Small intestine (tissue), 7 donors: Measurements from ENCODE around the gene LINC01488. TPM values are rescaled to one million over a fixed set of nuclear protein-coding genes. Genes with fewer than 3 reads are reported as not detected.

Source experiments
- DNase-seq, 2 donors: peaks; one replicate each; pipeline versions ENCODE4 v3.0.0 to v3.0.0-alpha.2; 2013
- FAIRE-seq: peaks from 2 replicates; lab custom pipeline; 2012; peaks lifted over from hg19 to GRCh38; lab: Jason Lieb, UNC
- H3K27ac ChIP-seq, 3 donors: one replicate each; pipeline ENCODE4 v1.5.1; 2013; ENCODE audit warnings: low read length in 2 of 3, mild to moderate bottlenecking in 2 of 3, control low read depth in 1 of 3, inconsistent platforms in 1 of 3, low read depth in 1 of 3, moderate library complexity in 1 of 3
- H3K27me3 ChIP-seq, 3 donors: one replicate each; pipeline ENCODE4 v1.6.1; 2013; ENCODE audit warnings: low read length in 3 of 3, inconsistent platforms in 1 of 3; ENCODE audit not compliant: control insufficient read depth in 3 of 3, insufficient read depth in 3 of 3
- H3K36me3 ChIP-seq, 3 donors: one replicate each; pipeline ENCODE4 v1.6.1; 2013; ENCODE audit warnings: low read length in 3 of 3, inconsistent platforms in 1 of 3, low read depth in 1 of 3, mild to moderate bottlenecking in 1 of 3, moderate library complexity in 1 of 3; ENCODE audit not compliant: control insufficient read depth in 3 of 3, insufficient read depth in 2 of 3
- H3K4me1 ChIP-seq, 3 donors: one replicate each; pipeline ENCODE4 v1.6.1; 2013; ENCODE audit warnings: low read length in 2 of 3, inconsistent platforms in 1 of 3, low read depth in 1 of 3, mild to moderate bottlenecking in 1 of 3, moderate library complexity in 1 of 3; ENCODE audit not compliant: control insufficient read depth in 3 of 3, insufficient read depth in 2 of 3
- H3K4me3 ChIP-seq, 3 donors: one replicate each; pipeline ENCODE4 v1.5.1; 2013; ENCODE audit warnings: low read length in 3 of 3, control low read depth in 1 of 3, inconsistent platforms in 1 of 3, low read depth in 1 of 3, mild to moderate bottlenecking in 1 of 3, moderate library complexity in 1 of 3
- H3K9me3 ChIP-seq, 2 donors: one replicate each; pipeline ENCODE4 v1.6.1; 2013; ENCODE audit warnings: low read depth in 1 of 2, low read length in 1 of 2; ENCODE audit not compliant: control insufficient read depth in 2 of 2, insufficient read depth in 1 of 2
- WGBS, 3 donors: extraction: QIAGEN DNeasy Blood & Tissue Kit; methylation state at CpG; one replicate each; pipeline ENCODE4 v1.1.7; 2013; 5-methylcytosine and 5-hydroxymethylcytosine counted together
- polyA plus RNA-seq, 4 donors: library from polyadenylated mRNA; stranded (reverse) in 3 of 4; unstranded in 1 of 4; fragments of 200-250 nt in 3 of 4; fragments of 120-200 nt in 1 of 4; gene quantifications; one replicate each; pipeline versions ENCODE4 v1.2.1 to v1.2.3, GENCODE V29; 2013
- donor health status: healthy with polysubstance abuse.
- donor health status: control.
- donor health status: control.
- donor health status: Bipolar disorder and iron deficiency.
- donor health status: healthy.

The LINC01488 gene
- polyA plus RNA-seq, 4 donors, result 0.03 TPM; not detected in 3

DNA sequence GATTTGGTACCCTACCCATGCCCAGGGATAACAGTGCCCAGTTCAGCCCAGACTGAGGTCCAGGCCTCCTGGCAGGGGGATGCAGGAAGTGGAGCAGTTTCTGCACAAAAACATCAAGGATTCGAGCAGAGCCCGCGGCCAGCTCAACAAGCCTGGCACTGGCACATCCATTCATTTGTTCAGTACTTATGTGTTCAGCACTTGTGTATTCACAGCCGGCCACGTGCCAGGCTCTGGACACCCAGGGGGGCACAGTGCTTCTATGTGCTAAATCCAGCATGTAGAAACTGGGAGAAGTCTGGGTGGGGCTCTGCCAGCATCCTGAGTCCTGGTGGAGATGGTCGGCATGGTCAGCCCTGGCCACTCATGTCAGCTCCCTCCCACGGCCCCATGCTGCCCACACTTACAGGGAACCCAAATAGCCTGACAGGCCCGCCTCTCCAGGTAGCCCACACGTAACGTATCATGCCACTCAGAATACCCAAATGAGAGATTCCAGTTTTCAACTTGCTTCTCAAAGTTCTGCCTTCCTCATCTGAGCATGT is 28.5 kb downstream of the LINC01488 start:
- Histone ChIP-seq H3K4me3 (no peak overlapping the region), H3K36me3 (no peaks in the 10 kb centered on the region), H3K27me3 (no peaks in the 10 kb centered on the region), H3K4me1 (peaks cover 0 to 6% (median 2%) of the 10 kb centered on the region in 3 donors), H3K27ac (no peak overlapping the region), H3K9me3 (peaks cover 0 to 16% of the 10 kb centered on the region in 2 donors)
- WGBS, 3 donors, result 91 to 94% (median 93%) methylated on average over 9 to 10 of the region's 10 CpGs
- DNase-seq, result no peak
- FAIRE-seq, result no peak

- no peak for DNase-seq
Measured at GRCh38 chr11:69510471-69511357, 29.3 kb downstream of the LINC01488 start.

GRCh38 chr11:69511358-69512055 is 30.0 kb downstream of the LINC01488 start:
- peaks cover 0 to 2% (median 0%) of the 10 kb centered on the region in 3 donors for H3K4me1 ChIP-seq
- H3K9me3 ChIP-seq, result peaks cover 0 to 12% of the 10 kb centered on the region in 2 donors
- H3K27ac ChIP-seq, result no peak overlapping the region
- H3K27me3 ChIP-seq, result no peaks in the 10 kb centered on the region
- no peak overlapping the region for H3K4me3 ChIP-seq
- WGBS, 3 donors, result 87 to 95% (median 94%) methylated on average over 21 of the region's 21 CpGs
- no peaks in the 10 kb centered on the region for H3K36me3 ChIP-seq
- no peak for DNase-seq
- no peak for FAIRE-seq

More at GRCh38 chr11:69510471-69511357, 29.3 kb downstream of the LINC01488 start:
- FAIRE-seq, result no peak
- Histone ChIP-seq H3K27ac (no peak overlapping the region), H3K4me1 (peaks cover 0 to 2% (median under 1%) of the 10 kb centered on the region in 3 donors), H3K9me3 (peaks cover 0 to 11% of the 10 kb centered on the region in 2 donors), H3K4me3 (no peak overlapping the region), H3K27me3 (no peaks in the 10 kb centered on the region), H3K36me3 (no peaks in the 10 kb centered on the region)
- WGBS, 3 donors, result 82 to 91% (median 89%) methylated on average over 14 of the region's 14 CpGs

- DNase-seq, result no peak
Measured at GRCh38 chr11:69512136-69512535, 30.7 kb downstream of the LINC01488 start.

GRCh38 chr11:69512790-69513189 is 31.3 kb downstream of the LINC01488 start:
- Histone ChIP-seq H3K4me1 (peaks cover 0 to 2% (median 0%) of the 10 kb centered on the region in 3 donors), H3K36me3 (no peaks in the 10 kb centered on the region), H3K27ac (no peak overlapping the region), H3K4me3 (no peak overlapping the region), H3K9me3 (peaks cover 0 to 14% of the 10 kb centered on the region in 2 donors), H3K27me3 (no peaks in the 10 kb centered on the region)
- 87 to 93% (median 87%) methylated on average over 16 of the region's 16 CpGs for WGBS, 3 donors
- FAIRE-seq, result no peak
- DNase-seq, result no peak

More at GRCh38 chr11:69512136-69512535, 30.7 kb downstream of the LINC01488 start:
- Histone ChIP-seq H3K4me3 (no peak overlapping the region), H3K9me3 (peaks cover 0 to 14% of the 10 kb centered on the region in 2 donors), H3K36me3 (no peaks in the 10 kb centered on the region), H3K4me1 (peaks cover 0 to 2% (median 0%) of the 10 kb centered on the region in 3 donors), H3K27ac (no peak overlapping the region), H3K27me3 (no peaks in the 10 kb centered on the region)
- FAIRE-seq, result no peak
- 91 to 95% (median 91%) methylated on average over 8 of the region's 8 CpGs for WGBS, 3 donors

DNA sequence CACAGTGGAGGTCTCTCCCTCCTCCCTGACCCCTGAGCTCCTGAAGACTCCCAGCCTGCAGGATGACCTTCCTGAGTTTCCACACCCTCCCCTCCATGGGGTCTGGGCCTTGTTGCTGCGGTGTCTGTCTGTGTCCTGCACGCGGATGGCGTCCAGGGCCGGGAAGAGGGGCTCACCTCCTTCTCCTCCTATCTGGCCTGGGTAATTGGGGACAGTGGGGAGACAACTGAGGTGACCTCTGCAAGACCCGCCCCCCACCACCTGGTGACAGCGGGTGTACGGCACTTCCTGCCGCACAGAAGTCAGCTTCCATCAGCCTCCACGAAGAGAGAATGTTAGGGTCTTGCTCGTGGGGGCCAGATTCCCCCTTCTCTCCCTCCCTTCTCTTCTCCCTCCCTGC is 31.7 kb downstream of the LINC01488 start:
- WGBS, 3 donors, result 91% methylated on average over 11 of the region's 11 CpGs
- FAIRE-seq (no peak), DNase-seq (no peak)
- Histone ChIP-seq H3K27me3 (no peaks in the 10 kb centered on the region), H3K36me3 (no peaks in the 10 kb centered on the region), H3K4me3 (no peak overlapping the region), H3K27ac (no peak overlapping the region), H3K9me3 (peaks cover 0 to 15% of the 10 kb centered on the region in 2 donors), H3K4me1 (peaks cover 0 to 2% (median 0%) of the 10 kb centered on the region in 3 donors)

DNA sequence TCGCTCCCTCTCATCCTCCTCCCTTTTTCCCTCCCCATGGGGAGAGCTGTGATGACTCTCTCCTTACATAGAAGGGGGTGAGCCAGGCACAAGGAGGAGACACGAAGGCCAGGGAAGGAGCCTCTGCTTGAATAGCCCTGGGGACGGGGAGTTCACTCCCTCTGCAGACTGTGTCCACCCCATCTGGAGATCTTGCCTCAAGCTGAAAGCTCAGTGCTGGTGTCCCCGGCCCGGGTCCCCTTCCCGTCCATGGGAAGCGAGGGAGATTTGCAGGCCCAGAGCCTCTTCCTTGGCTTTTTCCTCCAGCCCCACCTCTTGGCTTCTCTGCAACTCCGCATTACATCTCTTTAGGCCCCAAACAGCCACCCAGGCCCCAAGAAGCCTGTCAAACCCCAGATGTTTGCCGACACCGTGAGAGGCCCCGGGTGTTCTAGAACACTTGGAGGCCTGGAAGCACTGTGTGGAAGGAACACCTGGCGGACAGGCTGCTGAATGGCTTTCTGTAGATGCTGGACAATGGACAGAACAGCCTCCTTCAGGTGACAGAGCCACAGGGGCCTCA is 32.3 kb downstream of the LINC01488 start:
- Histone ChIP-seq H3K9me3 (peaks cover 0 to 21% of the 10 kb centered on the region in 2 donors), H3K27ac (no peak overlapping the region), H3K36me3 (no peaks in the 10 kb centered on the region), H3K4me1 (peaks cover 0 to 2% (median 0%) of the 10 kb centered on the region in 3 donors), H3K4me3 (no peak overlapping the region), H3K27me3 (no peaks in the 10 kb centered on the region)
- DNase-seq (no peak), FAIRE-seq (no peak)
- 85 to 96% (median 92%) methylated on average over 12 of the region's 12 CpGs for WGBS, 3 donors

DNA sequence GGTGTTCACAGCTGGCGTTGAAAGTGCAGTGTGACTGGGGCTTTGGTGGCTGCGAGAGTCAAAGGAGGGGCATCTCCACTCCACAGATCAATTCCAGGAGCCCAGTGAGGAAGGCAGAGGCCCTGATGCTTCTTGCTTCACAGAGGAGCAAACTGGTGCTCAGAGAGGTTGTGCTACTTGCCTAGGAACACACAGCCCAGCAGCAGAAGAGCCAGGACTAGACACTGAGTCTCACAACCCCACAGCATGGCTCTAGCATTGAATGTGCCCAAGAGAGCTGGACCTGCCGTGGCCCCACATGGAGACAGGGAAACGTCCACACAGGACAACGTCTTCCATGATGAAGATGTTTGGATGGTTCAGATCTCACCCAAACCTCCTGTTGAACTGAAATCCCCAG is 33.3 kb downstream of the LINC01488 start:
- H3K4me1 ChIP-seq, result no peaks in the 10 kb centered on the region
- H3K27me3 ChIP-seq, result no peaks in the 10 kb centered on the region
- no peaks in the 10 kb centered on the region for H3K36me3 ChIP-seq
- 90 to 93% (median 91%) methylated on average over 5 of the region's 5 CpGs for WGBS, 3 donors
- FAIRE-seq (no peak), DNase-seq (no peak)
- H3K27ac ChIP-seq, result no peak overlapping the region
- peaks cover 0 to 22% of the 10 kb centered on the region in 2 donors for H3K9me3 ChIP-seq
- H3K4me3 ChIP-seq, result no peak overlapping the region
